Measurements from ENCODE around the gene SLC10A1.

Gene SLC10A1

DNA sequence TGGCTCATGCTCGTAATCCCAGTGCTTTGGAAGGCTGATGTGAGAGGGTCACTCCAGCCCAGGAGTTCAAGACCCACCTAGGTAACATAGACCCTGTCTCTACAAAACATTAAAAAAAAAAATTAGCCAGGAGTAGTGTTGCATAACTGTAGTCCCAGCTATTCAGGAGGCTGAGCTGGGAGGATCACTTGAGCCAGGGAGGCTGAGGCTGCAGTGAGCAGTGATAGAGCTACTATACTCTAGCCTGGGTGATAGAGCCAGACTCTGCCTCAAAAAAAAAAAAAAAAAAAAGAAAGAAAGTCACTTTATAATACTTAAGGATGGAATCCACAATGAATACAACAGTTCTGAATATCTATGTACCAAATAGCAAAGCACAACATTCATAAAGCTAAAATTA, 10.2 kb upstream of the SLC10A1 start:
- H3K27ac ChIP-seq = no peak overlapping the region
- in situ Hi-C loops (cut with HindIII; ENCODE audit: low pct_ligation_motif_present, low sequenced_read_pairs) = no loop called here
- no peaks in the 10 kb centered on the region for H3K27me3 ChIP-seq (replicated peaks)
- TF ChIP-seq, protein P1, sequence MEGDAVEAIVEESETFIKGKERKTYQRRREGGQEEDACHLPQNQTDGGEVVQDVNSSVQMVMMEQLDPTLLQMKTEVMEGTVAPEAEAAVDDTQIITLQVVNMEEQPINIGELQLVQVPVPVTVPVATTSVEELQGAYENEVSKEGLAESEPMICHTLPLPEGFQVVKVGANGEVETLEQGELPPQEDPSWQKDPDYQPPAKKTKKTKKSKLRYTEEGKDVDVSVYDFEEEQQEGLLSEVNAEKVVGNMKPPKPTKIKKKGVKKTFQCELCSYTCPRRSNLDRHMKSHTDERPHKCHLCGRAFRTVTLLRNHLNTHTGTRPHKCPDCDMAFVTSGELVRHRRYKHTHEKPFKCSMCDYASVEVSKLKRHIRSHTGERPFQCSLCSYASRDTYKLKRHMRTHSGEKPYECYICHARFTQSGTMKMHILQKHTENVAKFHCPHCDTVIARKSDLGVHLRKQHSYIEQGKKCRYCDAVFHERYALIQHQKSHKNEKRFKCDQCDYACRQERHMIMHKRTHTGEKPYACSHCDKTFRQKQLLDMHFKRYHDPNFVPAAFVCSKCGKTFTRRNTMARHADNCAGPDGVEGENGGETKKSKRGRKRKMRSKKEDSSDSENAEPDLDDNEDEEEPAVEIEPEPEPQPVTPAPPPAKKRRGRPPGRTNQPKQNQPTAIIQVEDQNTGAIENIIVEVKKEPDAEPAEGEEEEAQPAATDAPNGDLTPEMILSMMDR (IDR thresholded peaks at IDR 0.05; ENCODE audit: low read depth, low read length, missing control alignments) = no peak
- no peak overlapping the region for H3K4me3 ChIP-seq (ENCODE audit: low read depth, low read length)
- H3K36me3 ChIP-seq (replicated peaks) = no peaks in the 10 kb centered on the region
- no peak for DNase-seq

DNA sequence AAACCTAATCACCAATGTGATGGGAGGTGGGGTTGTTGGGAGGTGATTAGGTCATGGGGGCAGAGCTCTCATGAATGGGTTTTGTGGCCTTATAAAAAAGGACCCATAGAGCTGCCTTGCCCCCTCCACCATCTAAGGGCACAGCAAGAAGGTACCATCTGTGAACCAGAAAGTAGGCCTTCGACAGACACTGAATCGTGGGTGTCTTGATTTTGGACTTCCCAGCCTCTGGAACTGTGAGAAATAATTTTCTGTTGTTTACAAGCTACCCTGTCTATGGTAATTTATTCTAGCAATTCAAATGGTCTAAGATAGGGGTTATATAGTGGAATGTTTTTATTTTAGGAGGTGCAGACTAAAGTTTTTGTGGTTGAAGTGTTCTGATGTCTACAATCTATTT, 7.9 kb upstream of the SLC10A1 start:
- Histone ChIP-seq H3K27ac (no peak overlapping the region), H3K4me3 (ENCODE audit: low read depth, low read length) (no peak overlapping the region), H3K27me3 (replicated peaks) (no peaks in the 10 kb centered on the region), H3K36me3 (replicated peaks) (no peaks in the 10 kb centered on the region)
- no peak for DNase-seq
- TF ChIP-seq, protein P1 (IDR thresholded peaks at IDR 0.05; ENCODE audit: low read depth, low read length, missing control alignments) = no peak
- in situ Hi-C loops (cut with HindIII; ENCODE audit: low pct_ligation_motif_present, low sequenced_read_pairs) = no loop called here

DNA sequence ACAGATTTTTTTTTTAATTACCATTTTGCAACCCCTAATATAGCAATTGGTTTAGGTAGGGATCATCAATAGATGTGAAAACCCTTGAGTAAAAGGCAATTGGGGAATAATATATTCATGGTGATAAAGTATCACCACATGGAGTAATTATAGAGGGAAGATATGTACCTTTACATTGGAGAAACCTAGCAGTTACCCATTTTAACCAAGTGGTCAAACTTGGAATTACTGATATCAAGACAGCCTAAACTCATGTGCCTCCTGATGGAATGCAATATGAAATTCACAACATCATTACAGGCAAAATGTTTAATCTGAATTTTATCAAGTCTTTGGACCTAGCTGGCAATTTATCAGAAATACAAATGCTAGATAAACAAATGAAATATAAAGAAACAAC, 6.7 kb upstream of the SLC10A1 start:
- Histone ChIP-seq H3K4me3 (ENCODE audit: low read depth, low read length) (no peak overlapping the region), H3K27ac (no peak overlapping the region), H3K27me3 (replicated peaks) (no peaks in the 10 kb centered on the region), H3K36me3 (replicated peaks) (no peaks in the 10 kb centered on the region)
- in situ Hi-C loops (cut with HindIII; ENCODE audit: low pct_ligation_motif_present, low sequenced_read_pairs) = no loop called here
- DNase-seq = no peak
- TF ChIP-seq, protein P1 (IDR thresholded peaks at IDR 0.05; ENCODE audit: low read depth, low read length, missing control alignments) = no peak

DNA sequence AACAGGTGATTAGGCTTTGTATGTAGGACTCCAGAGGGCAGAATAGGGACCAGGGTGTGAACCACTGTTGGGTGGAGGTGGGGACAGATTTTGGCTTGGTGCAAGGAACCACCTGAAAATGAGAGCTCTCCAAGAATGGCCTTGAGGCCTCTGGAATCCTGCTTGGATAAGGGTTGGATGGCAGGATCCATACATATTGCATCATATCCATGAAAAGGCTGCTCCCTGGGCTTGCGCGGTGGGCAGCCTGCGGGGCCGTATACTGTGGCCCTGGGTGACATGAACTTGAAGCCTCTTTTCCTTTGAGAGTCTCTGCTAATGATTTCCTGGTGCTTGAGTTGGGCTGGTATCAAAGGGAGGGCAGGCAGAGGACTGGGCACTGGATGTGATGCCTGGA, 1.3 kb upstream of the SLC10A1 start:
- in situ Hi-C loops (cut with HindIII; ENCODE audit: low pct_ligation_motif_present, low sequenced_read_pairs) = no loop called here
- H3K27ac ChIP-seq = no peak overlapping the region
- DNase-seq = no peak
- no peak overlapping the region for H3K4me3 ChIP-seq (ENCODE audit: low read depth, low read length)
- H3K27me3 ChIP-seq (replicated peaks) = no peaks in the 10 kb centered on the region
- no peaks in the 10 kb centered on the region for H3K36me3 ChIP-seq (replicated peaks)
- TF ChIP-seq, protein P1 (IDR thresholded peaks at IDR 0.05; ENCODE audit: low read depth, low read length, missing control alignments) = no peak

DNA sequence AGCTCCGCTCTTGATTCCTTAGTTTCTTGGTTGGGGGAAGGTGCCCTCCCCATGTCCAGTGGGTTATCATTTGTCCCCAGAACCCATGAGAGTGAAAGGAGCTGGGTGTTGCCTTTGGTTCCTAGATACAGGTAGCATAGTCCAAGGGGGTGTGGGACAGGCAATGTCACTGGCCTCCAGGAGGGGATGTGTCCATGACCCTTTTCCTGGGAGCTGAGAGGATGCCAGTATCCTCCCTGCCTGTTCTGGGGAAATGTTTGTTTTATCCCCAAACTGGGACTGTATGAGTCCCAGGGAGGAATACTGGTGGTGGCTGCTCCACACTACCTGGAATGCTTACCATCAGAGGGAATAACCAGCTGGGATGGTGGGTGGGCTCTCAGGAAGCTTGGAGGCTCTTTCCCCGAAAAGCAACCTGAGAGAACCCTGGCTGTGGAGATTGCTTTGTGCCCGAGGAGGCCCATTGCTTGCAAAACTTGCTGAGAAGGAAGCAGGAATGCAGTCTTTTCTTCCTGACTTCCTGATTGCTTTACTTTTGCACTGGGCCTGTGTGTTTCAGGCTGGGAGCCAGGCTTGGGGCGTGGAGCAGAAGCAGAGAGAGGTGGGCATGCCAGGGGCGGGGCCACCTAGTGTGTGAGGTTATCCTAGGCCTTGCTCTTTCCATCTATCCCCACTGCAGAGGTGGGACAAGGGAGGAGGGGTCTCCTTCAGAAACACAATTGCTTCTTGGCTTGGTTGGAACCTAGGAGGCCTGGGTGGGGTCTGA, 715 bp upstream of the SLC10A1 start:
- Histone ChIP-seq H3K36me3 (replicated peaks) (no peaks in the 10 kb centered on the region), H3K27me3 (replicated peaks) (no peaks in the 10 kb centered on the region), H3K27ac (no peak overlapping the region), H3K4me3 (ENCODE audit: low read depth, low read length) (no peak overlapping the region)
- in situ Hi-C loops (cut with HindIII; ENCODE audit: low pct_ligation_motif_present, low sequenced_read_pairs) = no loop called here
- DNase-seq = no peak
- TF ChIP-seq, protein P1 (IDR thresholded peaks at IDR 0.05; ENCODE audit: low read depth, low read length, missing control alignments) = no peak

DNA sequence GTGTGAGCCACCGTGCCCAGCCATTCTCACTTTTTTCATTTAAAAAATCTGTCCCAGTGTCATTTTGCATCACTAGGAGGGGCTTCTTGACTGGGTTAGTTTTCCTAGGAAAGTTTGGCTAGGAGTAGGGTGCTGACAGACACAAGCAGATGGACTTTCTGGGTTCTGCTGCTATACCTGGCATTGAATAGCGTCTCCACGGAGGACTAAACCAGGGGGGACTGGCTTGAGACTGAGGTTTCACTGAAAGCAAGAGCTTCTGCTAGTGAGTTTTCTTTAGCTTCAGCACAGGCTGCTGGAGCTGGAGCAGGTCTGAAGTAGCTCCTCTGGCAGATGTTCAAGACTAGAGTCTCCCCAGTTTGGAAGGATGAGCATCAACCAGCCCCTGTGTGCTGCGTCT, 1.4 kb downstream of the SLC10A1 start:
- Histone ChIP-seq H3K36me3 (replicated peaks) (no peaks in the 10 kb centered on the region), H3K27ac (no peak overlapping the region), H3K4me3 (ENCODE audit: low read depth, low read length) (no peak overlapping the region), H3K27me3 (replicated peaks) (no peaks in the 10 kb centered on the region)
- in situ Hi-C loops (cut with HindIII; ENCODE audit: low pct_ligation_motif_present, low sequenced_read_pairs) = no loop called here
- DNase-seq = no peak
- TF ChIP-seq, protein P1 (IDR thresholded peaks at IDR 0.05; ENCODE audit: low read depth, low read length, missing control alignments) = no peak

All from brain microvascular endothelial cell (primary cell).